AG09319 (cell line): ENCODE measurements around the gene C1orf185.
A peak's percentile ranks its signal among the peaks of the same experiment; 100 is the strongest.

Source experiments
- DNase-seq: peaks from one replicate; pipeline ENCODE4 v3.0.0-alpha.2; 2010; ENCODE audit warnings: low read depth; ENCODE audit errors: extremely low read depth
- CTCF ChIP-seq: IDR thresholded peaks from 2 replicates; pipeline ENCODE4 v1.5.1; 2011; ENCODE audit warnings: low read depth, mild to moderate bottlenecking, inconsistent platforms, low read length, moderate library complexity

Gene C1orf185

GRCh38 chr1:51190961-51191360, 88.9 kb downstream of the C1orf185 start:
- DNase-seq: no peak

GRCh38 chr1:51192213-51192843, 90.3 kb downstream of the C1orf185 start:
- peak; percentile 91 for TF ChIP-seq CTCF
- DNase-seq: peak; percentile 57

More at GRCh38 chr1:51190961-51191360, 88.9 kb downstream of the C1orf185 start:
- TF ChIP-seq CTCF: no peak

GRCh38 chr1:51193564-51193963, 91.5 kb downstream of the C1orf185 start:
- no peak for TF ChIP-seq CTCF
- DNase-seq: no peak
